ENCODE measurements around the gene PSMG3. TPM values are rescaled to one million over a fixed set of nuclear protein-coding genes. Genes with fewer than 3 reads are reported as not detected.
A peak's percentile ranks its signal among the peaks of the same experiment; 100 is the strongest.

The PSMG3 gene
- total and polyA plus RNA-seq, 2 of the 8 experiments (the other 6 are each of a cell fraction or from before 2014, with no cell fraction given): 30.2 to 62.0 TPM

- Histone ChIP-seq H3K18ac (ENCODE audit: extremely low read depth, low read length) (no peak overlapping the region), H4K5ac (ENCODE audit: insufficient read length, low read depth, low read length) (no peak overlapping the region), H2AFZ (ENCODE audit: low read length) (no peak overlapping the region), H3K14ac (ENCODE audit: insufficient read length) (no peak overlapping the region), H3K4me2 (ENCODE audit: insufficient read depth in 1 of 2, low read depth in 2 of 2, low read length in 2 of 2) (no peak overlapping the region), H3K4me3 (ENCODE audit: extremely low read depth in 1 of 4, insufficient read depth in 2 of 4, low read depth in 3 of 4, low read length in 4 of 4) (no peak overlapping the region), H3K56ac (replicated peaks; ENCODE audit: insufficient read length, low read depth, low read length) (no peak overlapping the region), H3K9ac (replicated peaks in 1 of 4; ENCODE audit: extremely low read depth in 1 of 4, low read depth in 3 of 4, low read length in 3 of 4) (no peak overlapping the region), H3K4ac (replicated peaks; ENCODE audit: insufficient read length, low read depth, low read length) (no peak overlapping the region), H2BK20ac (ENCODE audit: low read length) (no peak overlapping the region), H3K27me3 (replicated peaks in 1 of 4; ENCODE audit: control insufficient read depth in 3 of 4, extremely low read depth in 1 of 4, insufficient read depth in 3 of 4, low read length in 3 of 4) (0 out of 7 replicates have a peak, but pooled peaks cover 0 to 2% (median 0%) of the 10 kb centered on the region in 4 experiments), H3K23me2 (ENCODE audit: low read depth, low read length) (peaks cover 15% of the 10 kb centered on the region; the same call in 1 of the 2 replicates), H3K36me3 (ENCODE audit: control insufficient read depth in 2 of 4, insufficient read depth in 4 of 4, low read length in 3 of 4) (no peaks in the 10 kb centered on the region), H4K20me1 (replicated peaks in 1 of 2; ENCODE audit: control insufficient read depth in 1 of 2, insufficient read depth in 2 of 2, low read length in 2 of 2) (peaks cover 0 to 4% of the 10 kb centered on the region in 2 experiments), H2BK120ac (replicated peaks; ENCODE audit: low read depth, low read length) (no peak overlapping the region), H3K79me2 (ENCODE audit: control insufficient read depth in 1 of 2, insufficient read depth in 2 of 2, low read length in 2 of 2) (no peaks in the 10 kb centered on the region), H2BK12ac (ENCODE audit: low read depth, low read length) (no peak overlapping the region), H2BK15ac (ENCODE audit: low read length) (0 out of 2 replicates have a peak overlapping the region, but pooled peaks have one; percentile 61), H3K9me3 (ENCODE audit: insufficient read depth in 2 of 2, low read depth in 1 of 2, low read length in 1 of 2) (peaks cover 4 to 5% of the 10 kb centered on the region in 2 experiments; a peak in 2 of 4 replicates), H4K8ac (ENCODE audit: extremely low read depth, insufficient read depth, low read length) (no peak overlapping the region; the same call in 1 of the 2 replicates), H3K79me1 (ENCODE audit: low read depth, low read length) (no peaks in the 10 kb centered on the region), H2AK5ac (ENCODE audit: low read depth, low read length) (no peak overlapping the region), H2BK5ac (ENCODE audit: low read depth, low read length) (no peak overlapping the region), H3K23ac (ENCODE audit: insufficient read length) (no peak overlapping the region), H4K91ac (replicated peaks; ENCODE audit: insufficient read length, low read length) (no peak overlapping the region), H3K27ac (ENCODE audit: low read depth, low read length) (no peak overlapping the region), H3K4me1 (replicated peaks in 1 of 4; ENCODE audit: control insufficient read depth in 3 of 4, insufficient read depth in 4 of 4, low read length in 3 of 4) (no peaks in the 10 kb centered on the region)
- ChIA-PET CTCF (ENCODE audit: partially characterized antibody) (interaction anchor here (0.9 to 1.5 kb wide), 6 partner anchors 9 to 175 kb away, joined by 3 to 7 read pairs (median 4); no protein-coding TSS in a partner anchor), POLR2A (ENCODE audit: partially characterized antibody) (interaction anchor here (0.8 kb wide), 1 partner anchor 70 kb away, joined by 3 read pairs; no protein-coding TSS in a partner anchor)
- FAIRE-seq (no peak), DNase-seq (ENCODE audit: low read depth in 1 of 2, low spot score in 2 of 2) (no peak)
- WGBS, 2 experiments (ENCODE audit: extremely low coverage in 1 of 2, insufficient coverage in 1 of 2, insufficient read length in 1 of 2, insufficient replicate concordance in 2 of 2, low coverage in 1 of 2, low lambda C conversion rate in 2 of 2, missing lambda C conversion rate in 1 of 2): 93% methylated on average over 15 of the region's 15 CpGs; no CpG with 5 or more reads in 1 of the 2 experiments
- TF ChIP-seq MAFK (IDR thresholded peaks at IDR 0.05; ENCODE audit: low read depth, low read length) (no peak), POLR2AphosphoS5 (IDR thresholded peaks at IDR 0.05; ENCODE audit: low read depth, low read length) (no peak), EZH2 (IDR thresholded peaks at IDR 0.05; ENCODE audit: low read depth, low read length, severe bottlenecking) (no peak), RNF2 (IDR thresholded peaks at IDR 0.05; ENCODE audit: borderline replicate concordance, low read depth, low read length, missing control alignments, poor library complexity, severe bottlenecking) (no peak), GABPA (IDR thresholded peaks at IDR 0.05; ENCODE audit: borderline replicate concordance, insufficient read depth, low read length) (no peak), FOSL1 (IDR thresholded peaks at IDR 0.05; ENCODE audit: insufficient read depth, low read depth, low read length) (no peak), ATF2 (IDR thresholded peaks at IDR 0.05; ENCODE audit: low read length) (no peak), RAD21 (IDR thresholded peaks at IDR 0.05 in 1 of 2, conservative IDR thresholded peaks at IDR 0.05 in 1 of 2; ENCODE audit: low read depth in 2 of 2, low read length in 2 of 2) (no peak), NRF1 (IDR thresholded peaks at IDR 0.05; ENCODE audit: low read depth, low read length) (no peak), SRF (IDR thresholded peaks at IDR 0.05; ENCODE audit: low read depth, low read length) (no peak), SIRT6 (IDR thresholded peaks at IDR 0.05; ENCODE audit: low read length) (no peak)
Observed at GRCh38 chr7:1591876-1592275, 22.0 kb upstream of the PSMG3 start.
